H1 (cell line): ENCODE data around the gene USP3. TPM values are rescaled to one million over a fixed set of nuclear protein-coding genes. Genes with fewer than 3 reads are reported as not detected.
A peak's percentile ranks its signal among the peaks of the same experiment; 100 is the strongest.

Source experiments
- CTCF ChIA-PET: fragments of 300-600 bp; sonication (Branson Sonifier 250); formaldehyde crosslinking; loops from one replicate; lab custom pipeline; 2021; ENCODE audit not compliant: partially characterized antibody; lab: Charles Lee
- POLR2A ChIA-PET: fragments of 300-600 bp; sonication (Branson Sonifier 250); formaldehyde crosslinking; loops from one replicate; lab custom pipeline; 2021; ENCODE audit warnings: inconsistent platforms; ENCODE audit not compliant: partially characterized antibody; lab: Charles Lee
- DNase-seq, 2 experiments: peaks; one replicate each; pipeline versions ENCODE4 v3.0.0 to v3.0.0-alpha.2; 2010 to 2022; ENCODE audit warnings: low spot score in 2 of 2, low read depth in 1 of 2, mixed read lengths in 1 of 2
- FAIRE-seq: peaks from 2 replicates; lab custom pipeline; 2011; peaks lifted over from hg19 to GRCh38; lab: Jason Lieb, UNC
- H2AFZ ChIP-seq: 2 replicates; pipeline ENCODE4 v1.8.1; 2012; ENCODE audit warnings: low read length, inconsistent platforms
- H2AK5ac ChIP-seq: 2 replicates; pipeline ENCODE4 v1.6.1; 2013; ENCODE audit warnings: low read depth, low read length
- H2BK120ac ChIP-seq: replicated peaks from 2 replicates; pipeline ENCODE3; 2013; ENCODE audit warnings: low read depth, low read length, inconsistent platforms
- H2BK12ac ChIP-seq: 2 replicates; pipeline ENCODE4 v1.6.1; 2013; ENCODE audit warnings: low read depth, low read length
- H2BK15ac ChIP-seq: 2 replicates; pipeline ENCODE4 v1.6.1; 2013; ENCODE audit warnings: low read length
- H2BK20ac ChIP-seq: 2 replicates; pipeline ENCODE4 v1.6.1; 2013; ENCODE audit warnings: low read length
- H2BK5ac ChIP-seq: 2 replicates; pipeline ENCODE4 v1.6.1; 2013; ENCODE audit warnings: low read depth, low read length
- H3K14ac ChIP-seq: 2 replicates; pipeline ENCODE4 v1.6.1; 2013; ENCODE audit warnings: inconsistent platforms; ENCODE audit not compliant: insufficient read length
- H3K18ac ChIP-seq: 2 replicates; pipeline ENCODE4 v1.6.1; 2013; ENCODE audit warnings: low read length; ENCODE audit errors: extremely low read depth
- H3K23ac ChIP-seq: 2 replicates; pipeline ENCODE4 v1.6.1; 2013; ENCODE audit warnings: inconsistent platforms; ENCODE audit not compliant: insufficient read length
- H3K23me2 ChIP-seq: 2 replicates; pipeline ENCODE4 v1.6.1; 2013; ENCODE audit warnings: low read depth, low read length
- H3K27ac ChIP-seq: 2 replicates; pipeline ENCODE4 v1.6.1; 2011; ENCODE audit warnings: low read depth, low read length, inconsistent platforms
- H3K27me3 ChIP-seq, 4 experiments: replicated peaks in 1 of 4; 1 replicate in 1 of 4; 2 replicates in 3 of 4; pipeline versions ENCODE4 v1.6.1 to v1.8.1; 2011 to 2013; ENCODE audit warnings: low read length in 3 of 4, mild to moderate bottlenecking in 3 of 4, inconsistent platforms in 2 of 4, mixed read lengths in 2 of 4, moderate library complexity in 1 of 4; ENCODE audit not compliant: control insufficient read depth in 3 of 4, insufficient read depth in 3 of 4; ENCODE audit errors: extremely low read depth in 1 of 4
- H3K36me3 ChIP-seq, 4 experiments: 2 replicates each; pipeline versions ENCODE4 v1.6.1 to v1.8.1; 2011 to 2013; ENCODE audit warnings: mild to moderate bottlenecking in 4 of 4, low read length in 3 of 4, moderate library complexity in 2 of 4, control low read depth in 1 of 4, inconsistent platforms in 1 of 4; ENCODE audit not compliant: insufficient read depth in 4 of 4, control insufficient read depth in 2 of 4
- H3K4ac ChIP-seq: replicated peaks from 2 replicates; pipeline ENCODE3; 2013; ENCODE audit warnings: low read length, low read depth, mixed read lengths, inconsistent platforms; ENCODE audit not compliant: insufficient read length
- H3K4me1 ChIP-seq, 4 experiments: replicated peaks in 1 of 4; 1 replicate in 1 of 4; 2 replicates in 3 of 4; pipeline versions ENCODE4 v1.6.1 to v1.8.1; 2011 to 2013; ENCODE audit warnings: low read length in 3 of 4, inconsistent platforms in 2 of 4, mixed read lengths in 1 of 4; ENCODE audit not compliant: insufficient read depth in 4 of 4, control insufficient read depth in 3 of 4
- H3K4me2 ChIP-seq, 2 experiments: 2 replicates each; pipeline versions ENCODE4 v1.6.1 to v1.8.1; 2011 to 2013; ENCODE audit warnings: low read depth in 2 of 2, low read length in 2 of 2, control low read depth in 1 of 2, inconsistent platforms in 1 of 2, mild to moderate bottlenecking in 1 of 2; ENCODE audit not compliant: insufficient read depth in 1 of 2
- H3K4me3 ChIP-seq, 4 experiments: fragments of 200-600, 300-600 bp in 1 of 4; sonication (generic), shearing (Covaris generic), sonication (Bioruptor Twin) in 1 of 4; 2 replicates each; pipeline versions ENCODE4 v1.5.1 to v1.8.1; 2011 to 2016; ENCODE audit warnings: low read length in 4 of 4, low read depth in 3 of 4, control low read depth in 2 of 4, inconsistent platforms in 2 of 4, mild to moderate bottlenecking in 2 of 4, mixed read lengths in 1 of 4, moderate library complexity in 1 of 4; ENCODE audit not compliant: insufficient read depth in 2 of 4; ENCODE audit errors: extremely low read depth in 1 of 4
- H3K56ac ChIP-seq: replicated peaks from 2 replicates; pipeline ENCODE3; 2013; ENCODE audit warnings: low read depth, mild to moderate bottlenecking, mixed read lengths, low read length, inconsistent platforms; ENCODE audit not compliant: insufficient read length
- H3K79me1 ChIP-seq: 2 replicates; pipeline ENCODE4 v1.6.1; 2013; ENCODE audit warnings: low read depth, low read length, control low read depth
- H3K79me2 ChIP-seq, 2 experiments: 2 replicates each; pipeline versions ENCODE4 v1.6.1 to v1.8.1; 2012 to 2013; ENCODE audit warnings: low read length in 2 of 2, mild to moderate bottlenecking in 2 of 2, inconsistent platforms in 1 of 2; ENCODE audit not compliant: insufficient read depth in 2 of 2, control insufficient read depth in 1 of 2
- H3K9ac ChIP-seq, 4 experiments: replicated peaks in 1 of 4; 1 replicate in 1 of 4; 2 replicates in 3 of 4; pipeline versions ENCODE4 v1.6.1 to v1.8.1; 2011 to 2013; ENCODE audit warnings: low read depth in 3 of 4, low read length in 3 of 4, control low read depth in 2 of 4, mild to moderate bottlenecking in 2 of 4, moderate library complexity in 2 of 4, inconsistent platforms in 1 of 4; ENCODE audit errors: extremely low read depth in 1 of 4
- H3K9me3 ChIP-seq, 2 experiments: 2 replicates each; pipeline versions ENCODE4 v1.6.1 to v1.8.1; 2012 to 2013; ENCODE audit warnings: mild to moderate bottlenecking in 2 of 2, moderate library complexity in 2 of 2, control low read depth in 1 of 2, inconsistent platforms in 1 of 2, low read depth in 1 of 2, low read length in 1 of 2, mixed read lengths in 1 of 2; ENCODE audit not compliant: insufficient read depth in 2 of 2
- H4K20me1 ChIP-seq, 2 experiments: replicated peaks in 1 of 2; 2 replicates each; pipeline versions ENCODE3 to v1.8.1; 2011 to 2013; ENCODE audit warnings: inconsistent platforms in 2 of 2, low read length in 2 of 2, mild to moderate bottlenecking in 1 of 2; ENCODE audit not compliant: insufficient read depth in 2 of 2, control insufficient read depth in 1 of 2
- H4K5ac ChIP-seq: 2 replicates; pipeline ENCODE4 v1.6.1; 2013; ENCODE audit warnings: low read length, low read depth, mixed read lengths, inconsistent platforms; ENCODE audit not compliant: insufficient read length
- H4K8ac ChIP-seq: 2 replicates; pipeline ENCODE4 v1.8.0; 2013; ENCODE audit warnings: mild to moderate bottlenecking, moderate library complexity, low read length, inconsistent platforms; ENCODE audit not compliant: insufficient read depth; ENCODE audit errors: extremely low read depth
- H4K91ac ChIP-seq: replicated peaks from 2 replicates; pipeline ENCODE3; 2013; ENCODE audit warnings: low read length, mixed read lengths, inconsistent platforms; ENCODE audit not compliant: insufficient read length
- BCL11A ChIP-seq, 2 experiments: IDR thresholded peaks; one replicate each; pipeline ENCODE4 v1.6.1; 2011; ENCODE audit warnings: low read depth in 2 of 2, low read length in 2 of 2, mild to moderate bottlenecking in 2 of 2
- CTBP2 ChIP-seq: IDR thresholded peaks from 2 replicates; pipeline ENCODE4 v1.7.0; 2011; ENCODE audit warnings: borderline replicate concordance, mild to moderate bottlenecking, moderate library complexity, mixed read lengths, low read length; ENCODE audit not compliant: insufficient read depth, insufficient read length
- EP300 ChIP-seq, 2 experiments: IDR thresholded peaks; 1 replicate in 1 of 2; 2 replicates in 1 of 2; pipeline ENCODE4 v1.6.1; 2011 to 2012; ENCODE audit warnings: low read depth in 2 of 2, low read length in 2 of 2, mild to moderate bottlenecking in 2 of 2, borderline replicate concordance in 1 of 2, inconsistent platforms in 1 of 2, moderate library complexity in 1 of 2
- HDAC2 ChIP-seq, 2 experiments: fragments of 300-600 bp in 1 of 2; sonication (generic) in 1 of 2; IDR thresholded peaks; 2 replicates each; pipeline ENCODE4 v1.6.1; 2011 to 2012; ENCODE audit warnings: low read depth in 2 of 2, low read length in 2 of 2, mild to moderate bottlenecking in 2 of 2, moderate library complexity in 2 of 2, borderline replicate concordance in 1 of 2, inconsistent platforms in 1 of 2
- SUZ12 ChIP-seq: fragments of 200-600 bp; sonication (generic); IDR thresholded peaks from 2 replicates; pipeline ENCODE4 v1.6.1; 2012; ENCODE audit warnings: mild to moderate bottlenecking, inconsistent platforms, low read length, moderate library complexity, mixed read lengths
- TAF1 ChIP-seq: IDR thresholded peaks from 2 replicates; pipeline ENCODE4 v1.6.1; 2011; ENCODE audit warnings: mild to moderate bottlenecking, low read depth, low read length
- ZNF274 ChIP-seq: IDR thresholded peaks from 2 replicates; pipeline ENCODE4 v1.7.0; 2012; ENCODE audit warnings: low read length, borderline replicate concordance; ENCODE audit errors: extremely low read depth
- WGBS, 2 experiments: shearing (Covaris generic) in 1 of 2; methylation state at CpG; one replicate each; pipeline versions ENCODE4 v1.1.6 to v1.1.7; 2013 to 2015; ENCODE audit warnings: low lambda C conversion rate in 2 of 2, mixed read lengths in 2 of 2, inconsistent platforms in 1 of 2, low coverage in 1 of 2, missing lambda C conversion rate in 1 of 2; ENCODE audit not compliant: insufficient replicate concordance in 2 of 2, insufficient coverage in 1 of 2, insufficient read length in 1 of 2; ENCODE audit errors: extremely low coverage in 1 of 2, missing lambda C conversion rate in 1 of 2; 5-methylcytosine and 5-hydroxymethylcytosine counted together
- polyA plus RNA-seq, 7 experiments: library from polyadenylated mRNA; depleted of rRNA in 3 of 7; stranded (reverse) in 5 of 7; unstranded in 2 of 7; fragments of >200 nt in 5 of 7; fragments of 200-250 nt in 2 of 7; gene quantifications; 1 replicate in 5 of 7; 2 replicates in 1 of 7; 4 replicates in 1 of 7; pipeline versions ENCODE4 v1.2.1 to v1.2.3, GENCODE V29; 2011 to 2013; ENCODE audit warnings: missing spikeins in 2 of 7, mixed read lengths in 2 of 7
- total RNA-seq: library from RNA; stranded (reverse); fragmentation: NEBNext Ultra II Directional; extraction: Animal tissue kit (Norgen Biotek cat#: 25700); gene quantifications from 2 replicates; pipeline ENCODE4 v1.2.1, GENCODE V29; 2021

USP3 gene
- total and polyA plus RNA-seq, 2 of the 8 experiments (the other 6 are each of a cell fraction or from before 2014, with no cell fraction given) = 15.5 to 16.2 TPM

- Histone ChIP-seq H3K27ac (no peak overlapping the region), H3K9ac (peak overlapping the region in 2 of 4 experiments; percentile 61 to 75; a peak in 4 of 7 replicates)
- peak in 1 of 2 experiments; percentile 80 for DNase-seq
These were observed 95.7 kb downstream of the USP3 start for GRCh38 chr15:63600001-63600615.

More at GRCh38 chr15:63600001-63600615, 95.7 kb downstream of the USP3 start:
- H3K79me2 ChIP-seq = no peaks in the 10 kb centered on the region
- H2BK120ac ChIP-seq = peak overlapping the region; percentile 66
- 0 out of 2 replicates have a peak, but pooled peaks have one; percentile 1 for TF ChIP-seq TAF1
- TF ChIP-seq SUZ12 = no peak
- no peak for TF ChIP-seq ZNF274
- TF ChIP-seq HDAC2 (IDR thresholded peaks at IDR 0.05; ENCODE audit: borderline replicate concordance in 1 of 2, low read depth in 2 of 2, low read length in 2 of 2) = 0 out of 4 replicates have a peak, but pooled peaks of 1 of the 2 experiments have one; percentile 5
- no peak for TF ChIP-seq EP300 (IDR thresholded peaks at IDR 0.05; ENCODE audit: borderline replicate concordance in 1 of 2, low read depth in 2 of 2, low read length in 2 of 2)
- TF ChIP-seq BCL11A (IDR thresholded peaks at IDR 0.05; ENCODE audit: low read depth in 2 of 2, low read length in 2 of 2) = no peak
- TF ChIP-seq CTBP2 = peak; percentile 29
- peak overlapping the region; percentile 99 for H3K18ac ChIP-seq
- H4K5ac ChIP-seq = no peak overlapping the region
- no peaks in the 10 kb centered on the region for H3K9me3 ChIP-seq
- FAIRE-seq = no peak
- H3K36me3 ChIP-seq = no peaks in the 10 kb centered on the region
- no peak overlapping the region for H2BK5ac ChIP-seq
- peak overlapping the region; percentile 25 for H3K56ac ChIP-seq
- peaks cover 0 to 30% (median 19%) of the 10 kb centered on the region in 4 experiments; a peak in 6 of 7 replicates for H3K27me3 ChIP-seq
- peak overlapping the region; percentile 62; the same call in 1 of the 2 replicates for H2AFZ ChIP-seq
- H4K20me1 ChIP-seq = peaks cover 0 to 2% of the 10 kb centered on the region in 2 experiments
- peak overlapping the region; percentile 74 to 97 for H3K4me2 ChIP-seq
- H3K79me1 ChIP-seq = no peaks in the 10 kb centered on the region; the same call in 1 of the 2 replicates
- H3K14ac ChIP-seq = no peak overlapping the region
- no peak overlapping the region for H3K23ac ChIP-seq
- WGBS, 2 experiments = 18% methylated on average over 23 of the region's 26 CpGs; no CpG with 5 or more reads in 1 of the 2 experiments
- H2BK20ac ChIP-seq = no peak overlapping the region
- H3K4me1 ChIP-seq = peaks cover 0 to 17% (median 9%) of the 10 kb centered on the region in 4 experiments; a peak in 6 of 7 replicates
- H3K4ac ChIP-seq = peak overlapping the region; percentile 41
- peaks cover 13% of the 10 kb centered on the region for H3K23me2 ChIP-seq
- no peak overlapping the region for H2AK5ac ChIP-seq
- H3K4me3 ChIP-seq = peak overlapping the region; percentile 36 to 78 (median 71)
- H2BK12ac ChIP-seq = peak overlapping the region; percentile 92; the same call in 1 of the 2 replicates
- H2BK15ac ChIP-seq = peak overlapping the region; percentile 72; the same call in 1 of the 2 replicates
- ChIA-PET POLR2A (interaction anchor here (0.6 to 1.9 kb wide), 7 partner anchors 10 to 494 kb away, joined by 3 to 11 read pairs (median 4); partner anchors contain the start of genes CIAO2A and USP3), CTCF (interaction anchor here (0.6 to 4.3 kb wide), 23 partner anchors 10 to 555 kb away, joined by 3 to 39 read pairs (median 5); partner anchors contain the start of gene USP3)
- peak overlapping the region; percentile 71 for H4K91ac ChIP-seq
- peak overlapping the region; percentile 92 for H4K8ac ChIP-seq
